ENCODE measurements around the gene PTPN21.

Gene PTPN21

DNA sequence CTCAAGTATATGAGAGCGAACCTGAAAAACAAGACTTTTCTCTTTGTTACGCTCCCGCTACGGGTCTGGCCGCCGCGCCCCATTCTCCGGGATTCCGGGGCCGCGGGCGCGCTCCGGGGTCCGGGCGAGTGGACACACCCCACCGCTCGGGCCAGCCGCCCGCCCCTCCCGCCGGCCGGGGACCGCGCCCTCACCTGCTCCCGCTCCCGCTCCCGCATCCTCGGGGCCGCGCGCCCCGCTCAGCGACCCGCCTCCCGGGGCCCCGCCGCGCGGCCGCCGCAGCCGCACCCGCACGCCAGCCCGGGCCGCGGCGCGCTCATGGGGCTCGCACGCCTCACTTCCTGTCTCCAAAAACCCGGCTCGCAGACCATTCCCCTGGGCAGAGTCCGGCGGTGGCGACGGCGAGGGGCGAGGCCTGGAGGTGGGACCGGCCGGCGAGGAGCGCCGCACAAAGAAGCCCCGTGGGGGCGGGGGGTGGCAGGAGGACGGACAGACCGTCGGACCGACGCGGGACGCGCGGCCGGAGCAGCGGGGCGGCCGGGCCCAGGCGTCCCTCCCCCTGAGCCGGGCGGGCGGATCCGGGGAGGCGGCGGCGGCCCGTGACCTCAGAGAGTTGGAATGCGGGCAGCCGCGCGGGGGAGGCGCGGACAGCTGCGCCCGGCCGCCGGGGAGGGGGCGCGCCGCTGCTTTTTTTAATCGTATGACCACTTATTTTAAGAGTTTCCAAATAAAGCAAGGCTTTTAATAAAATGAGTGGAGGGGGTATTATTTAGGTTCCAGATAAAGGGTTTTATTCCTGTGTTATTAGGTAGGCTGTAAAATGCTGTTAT is at the start of gene PTPN21:
TSS of gene PTPN21 (minus strand) at position 551 of the 830 bp plus-strand sequence. CDS start 4,590 bp downstream, outside the sequence.
- no peak for DNase-seq

GRCh38 chr14:88604212-88604611 is 49.4 kb upstream of the PTPN21 start:
- no peak for DNase-seq

GRCh38 chr14:88599761-88600439 is 45.1 kb upstream of the PTPN21 start:
- DNase-seq: no peak

DNA sequence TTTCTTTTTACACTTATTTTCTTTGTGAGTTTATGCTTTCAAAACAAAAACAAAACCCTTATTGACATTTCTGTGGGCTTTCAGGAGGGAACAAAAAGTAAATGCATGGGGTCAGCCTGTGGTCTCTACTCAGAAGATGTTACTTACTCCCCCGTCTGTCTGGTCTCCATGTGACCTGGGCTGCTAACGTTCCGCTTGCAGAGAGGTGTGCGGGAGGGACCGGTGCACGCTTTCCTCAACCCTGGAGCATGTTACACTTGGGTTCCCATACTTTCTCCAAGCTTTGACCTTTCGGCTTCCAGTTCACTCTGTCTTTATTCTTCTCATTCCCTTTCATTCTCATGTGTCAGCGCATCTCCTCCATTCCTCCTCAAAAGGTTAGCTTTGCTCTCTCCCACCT is 44.5 kb upstream of the PTPN21 start:
- no peak for DNase-seq

DNA sequence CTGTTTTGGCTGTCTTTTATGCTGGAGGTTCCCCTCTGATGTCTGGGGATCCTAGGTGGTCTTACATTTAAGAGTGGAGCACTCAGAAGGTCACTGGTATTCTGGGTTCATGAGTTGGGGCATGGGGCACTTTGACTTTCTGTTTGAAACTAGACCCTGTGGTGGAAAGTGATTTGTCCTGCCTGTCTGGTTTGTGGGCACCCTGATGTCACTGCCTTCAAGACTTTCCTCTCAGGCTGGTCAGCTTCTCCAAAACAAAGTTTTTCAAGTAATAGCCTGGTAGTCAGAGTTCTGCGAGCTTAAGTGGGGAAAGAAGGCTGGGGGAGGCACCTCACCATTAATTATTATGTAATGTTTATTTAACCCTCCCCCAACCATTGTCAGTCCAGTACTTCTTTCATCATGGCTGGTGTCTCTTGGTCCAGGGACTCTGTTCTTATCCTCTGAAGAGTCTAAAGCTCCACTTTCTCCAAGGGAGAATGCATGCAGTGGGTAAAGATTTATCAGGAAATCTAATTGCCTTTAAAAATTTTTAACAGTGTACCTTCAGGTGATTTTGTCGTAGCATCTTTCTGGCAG is 43.4 kb upstream of the PTPN21 start:
- DNase-seq: no peak

DNA sequence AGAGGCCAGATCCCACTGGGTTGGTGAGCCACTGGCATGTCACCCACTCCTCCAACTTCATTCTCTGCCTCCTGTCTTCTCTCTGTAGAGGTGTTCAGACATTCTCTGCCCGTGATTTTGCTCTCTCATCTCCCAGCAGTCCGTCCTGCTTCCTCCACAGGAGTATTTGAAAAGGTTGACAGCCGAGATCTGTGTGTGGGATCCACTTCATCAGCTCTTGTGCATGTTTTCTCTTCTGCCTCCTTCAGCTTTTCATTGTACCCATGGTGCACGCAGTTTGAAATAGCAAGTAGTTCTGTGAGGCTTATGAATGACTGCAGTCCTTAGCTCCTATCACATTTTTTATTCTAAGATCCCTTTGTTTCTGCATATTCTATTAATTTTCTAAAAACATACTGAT is 42.8 kb upstream of the PTPN21 start:
- DNase-seq: no peak

- DNase-seq: no peak
These were observed 42.2 kb upstream of the PTPN21 start for GRCh38 chr14:88597038-88597437.

- no peak for DNase-seq
These were observed 37.2 kb upstream of the PTPN21 start for GRCh38 chr14:88592031-88592430.

DNA sequence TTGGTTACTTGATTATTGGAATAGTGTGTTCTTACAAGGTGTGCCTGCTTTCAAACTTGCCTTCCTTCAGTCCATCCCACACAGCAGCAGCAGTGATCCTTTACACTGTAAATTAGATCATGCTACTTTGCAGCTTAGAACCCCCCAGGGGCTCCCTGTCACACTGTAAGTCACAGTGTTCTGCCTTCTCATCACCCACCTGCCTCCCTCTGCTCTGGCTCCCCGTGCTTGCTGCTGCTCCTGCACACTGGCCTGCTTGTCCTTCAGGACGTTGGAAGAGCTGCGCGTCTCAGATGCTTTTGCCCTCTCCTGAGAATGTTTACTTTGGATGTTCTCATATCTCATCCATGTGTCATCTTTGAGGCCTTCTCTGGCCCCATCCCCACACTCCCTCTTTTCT is 35.4 kb upstream of the PTPN21 start:
- no peak for DNase-seq

- DNase-seq: no peak
These were observed 33.3 kb upstream of the PTPN21 start for GRCh38 chr14:88588081-88588480.

GRCh38 chr14:88584451-88584850 is 29.6 kb upstream of the PTPN21 start:
- no peak for DNase-seq

- no peak for DNase-seq
These were observed 21.4 kb upstream of the PTPN21 start for GRCh38 chr14:88576222-88576621.

- DNase-seq: no peak
These were observed 17.3 kb upstream of the PTPN21 start for GRCh38 chr14:88572117-88572516.

- no peak for DNase-seq
These were observed 13.4 kb upstream of the PTPN21 start for GRCh38 chr14:88568196-88568595.

GRCh38 chr14:88565427-88565826 is 10.6 kb upstream of the PTPN21 start:
- no peak for DNase-seq

- no peak for DNase-seq
These were observed 9.0 kb upstream of the PTPN21 start for GRCh38 chr14:88563845-88564244.

GRCh38 chr14:88562831-88563686 is 8.3 kb upstream of the PTPN21 start, which contains the start of gene ZC3H14:
ZC3H14 (plus strand) TSS chr14:88563037; CDS start chr14:88563134, 97 bp downstream.
- DNase-seq: no peak

GRCh38 chr14:88562532-88562830 is 7.7 kb upstream of the PTPN21 start:
- DNase-seq: no peak

DNA sequence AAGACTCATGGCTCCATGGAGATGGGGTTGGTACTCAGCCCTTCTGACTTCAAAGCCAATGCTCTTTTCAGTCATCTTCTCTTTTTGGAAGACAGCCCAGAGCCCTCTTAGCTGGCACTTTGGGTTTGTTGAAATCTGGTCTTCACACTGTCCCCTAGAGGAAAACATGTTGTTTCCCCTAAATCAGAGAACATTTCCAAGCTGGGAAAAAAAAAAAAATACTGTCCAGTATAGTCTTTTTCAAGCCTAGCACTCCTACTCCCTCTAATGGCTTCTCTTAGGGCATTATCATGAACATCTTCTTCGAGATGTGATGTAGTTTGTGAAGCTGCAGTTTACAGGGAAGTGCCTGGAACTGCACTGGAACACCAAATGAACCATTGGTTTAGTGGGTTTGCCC is 5.0 kb upstream of the PTPN21 start:
- DNase-seq: no peak

DNA sequence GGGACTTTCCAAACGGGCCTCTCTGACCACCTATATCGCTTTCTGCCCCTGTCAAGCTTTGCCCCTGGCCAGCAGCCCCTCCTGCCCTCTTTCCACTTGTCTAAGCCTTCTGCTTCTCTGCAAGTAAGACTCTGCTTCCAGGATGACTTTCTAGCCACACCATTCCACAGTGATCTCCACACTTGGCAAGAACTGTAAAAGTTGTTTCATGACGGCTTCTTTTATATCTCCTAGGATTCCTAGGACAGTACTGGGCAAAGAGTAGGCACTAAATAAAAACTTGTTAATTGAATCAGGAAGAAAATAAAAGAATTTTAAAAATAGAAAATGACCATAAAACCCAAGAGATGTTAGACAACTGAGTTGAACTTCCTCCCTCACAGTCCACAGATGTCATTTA is 1.8 kb upstream of the PTPN21 start:
- no peak for DNase-seq

- no peak for DNase-seq
These were observed 836 bp downstream of the PTPN21 start for GRCh38 chr14:88553886-88554456.

DNA sequence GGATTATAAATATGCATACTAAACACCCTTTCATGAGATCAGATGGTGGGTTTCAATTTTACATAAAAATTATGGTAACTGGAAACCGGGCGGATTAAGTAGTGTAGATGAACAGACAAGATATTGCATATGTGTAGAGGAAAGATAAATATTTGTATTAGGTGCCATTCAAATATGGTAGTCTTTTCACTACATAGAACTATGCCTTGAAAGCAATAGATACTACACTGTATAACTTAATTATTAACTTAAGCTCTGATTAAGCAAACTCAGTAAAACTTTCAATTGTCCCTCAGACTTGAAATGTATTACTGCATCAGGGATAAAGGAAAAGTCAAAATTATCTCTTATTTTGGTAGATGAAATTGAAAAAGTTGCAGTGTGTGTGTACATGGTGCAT is 1.9 kb downstream of the PTPN21 start:
- no peak for DNase-seq

- no peak for DNase-seq
These were observed 2.8 kb downstream of the PTPN21 start for GRCh38 chr14:88551980-88552431.
